Left lung (tissue), 10 donors: ENCODE measurements around the gene FHIT. TPM values are rescaled to one million over a fixed set of nuclear protein-coding genes. Genes with fewer than 3 reads are reported as not detected.

Experiments used
- ATAC-seq: fragments of 200-7000 bp; cut with Tn5 transposase; one replicate; pipeline ENCODE4 v1.9.1; 2020; ENCODE audit warnings: moderate library complexity
- DNase-seq, 4 donors: peaks; one replicate each; pipeline ENCODE4 v3.0.0-alpha.2; 2013 to 2020
- H3K27ac ChIP-seq, 2 donors: fragments of 200-600 bp; sonication (generic) in 1 of 2; one replicate each; pipeline versions ENCODE4 v1.5.0 to v1.8.0; 2020 to 2021
- H3K27me3 ChIP-seq, 2 donors: fragments of 200-600 bp; sonication (generic) in 1 of 2; one replicate each; pipeline versions ENCODE4 v1.5.0 to v1.8.0; 2020 to 2021
- H3K36me3 ChIP-seq, 2 donors: fragments of 200-600 bp; sonication (generic) in 1 of 2; one replicate each; pipeline versions ENCODE4 v1.5.0 to v1.8.0; 2020 to 2021
- H3K4me1 ChIP-seq, 2 donors: fragments of 200-600 bp; one replicate each; pipeline ENCODE4 v1.8.0; 2021
- H3K4me3 ChIP-seq, 2 donors: fragments of 200-600 bp; sonication (generic) in 1 of 2; one replicate each; pipeline versions ENCODE4 v1.5.0 to v1.8.0; 2020 to 2021; ENCODE audit warnings: mild to moderate bottlenecking in 1 of 2
- H3K9me3 ChIP-seq, 2 donors: fragments of 200-600 bp; sonication (generic) in 1 of 2; one replicate each; pipeline versions ENCODE4 v1.5.0 to v1.8.0; 2020 to 2021
- CTCF ChIP-seq, 2 donors: fragments of 200-600 bp; sonication (generic) in 1 of 2; IDR thresholded peaks; one replicate each; pipeline versions ENCODE4 v1.5.0 to v1.8.0; 2021; ENCODE audit warnings: antibody characterized with exemption in 2 of 2
- intact Hi-C, 2 donors: fragments of 100-400 bp; cut with DNase I; formaldehyde crosslinking; loops; one replicate each; pipeline versions ENCODE4 v1.11.2 to v1.14.2; 2022
- polyA plus RNA-seq, 6 donors: library from polyadenylated mRNA; unstranded; fragments of 120-200 nt; gene quantifications; one replicate each; pipeline ENCODE4 v1.2.1, GENCODE V29; 2013; ENCODE audit not compliant: insufficient read length in 6 of 6
- total RNA-seq, 2 donors: library from RNA; stranded (reverse); fragmentation: NEBNext Ultra II Directional; extraction: Animal tissue kit (Norgen Biotek cat#: 25700); gene quantifications; one replicate each; pipeline ENCODE4 v1.2.1, GENCODE V29; 2021
- donor health status: DM: no; HTN: yes; CAD: no.
- donor health status: DM: no; HTN: no; CAD: no.

Gene FHIT
- total and polyA plus RNA-seq, 8 donors: 8.5 to 16.3 (median 9.7) TPM

GRCh38 chr3:60220768-60221167, 1030.5 kb downstream of the FHIT start:
- TF ChIP-seq CTCF (IDR thresholded peaks at IDR 0.05): no peak
- H3K4me3 ChIP-seq: no peak overlapping the region
- H3K9me3 ChIP-seq: no peaks in the 10 kb centered on the region
- ATAC-seq (no peak), DNase-seq (no peak)
- no peak overlapping the region for H3K27ac ChIP-seq
- no peaks in the 10 kb centered on the region for H3K36me3 ChIP-seq
- no peaks in the 10 kb centered on the region for H3K27me3 ChIP-seq
- intact Hi-C loops: no loop called here
- H3K4me1 ChIP-seq: no peaks in the 10 kb centered on the region

GRCh38 chr3:60219501-60219900, 1031.8 kb downstream of the FHIT start:
- Histone ChIP-seq H3K4me3 (no peak overlapping the region), H3K36me3 (no peaks in the 10 kb centered on the region), H3K4me1 (no peaks in the 10 kb centered on the region), H3K27ac (no peak overlapping the region), H3K27me3 (no peaks in the 10 kb centered on the region), H3K9me3 (no peaks in the 10 kb centered on the region)
- ATAC-seq (no peak), DNase-seq (no peak)
- intact Hi-C loops: no loop called here
- TF ChIP-seq CTCF (IDR thresholded peaks at IDR 0.05): no peak

- H3K27ac ChIP-seq: no peak overlapping the region
- H3K4me1 ChIP-seq: no peaks in the 10 kb centered on the region
- no peak overlapping the region for H3K4me3 ChIP-seq
- intact Hi-C loops: no loop called here
- H3K36me3 ChIP-seq: no peaks in the 10 kb centered on the region
- ATAC-seq (no peak), DNase-seq (no peak)
- no peak for TF ChIP-seq CTCF (IDR thresholded peaks at IDR 0.05)
- no peaks in the 10 kb centered on the region for H3K9me3 ChIP-seq
- no peaks in the 10 kb centered on the region for H3K27me3 ChIP-seq
These were observed 1033.9 kb downstream of the FHIT start for GRCh38 chr3:60217156-60217911.

- Histone ChIP-seq H3K27me3 (no peaks in the 10 kb centered on the region), H3K27ac (no peak overlapping the region), H3K9me3 (no peaks in the 10 kb centered on the region), H3K4me1 (no peaks in the 10 kb centered on the region), H3K4me3 (no peak overlapping the region), H3K36me3 (no peaks in the 10 kb centered on the region)
- ATAC-seq (no peak), DNase-seq (no peak)
- TF ChIP-seq CTCF (IDR thresholded peaks at IDR 0.05): no peak
- intact Hi-C loops: no loop called here
These were observed 1034.7 kb downstream of the FHIT start for GRCh38 chr3:60216462-60217075.

- no peaks in the 10 kb centered on the region for H3K36me3 ChIP-seq
- no peak for TF ChIP-seq CTCF (IDR thresholded peaks at IDR 0.05)
- no peak overlapping the region for H3K4me3 ChIP-seq
- H3K4me1 ChIP-seq: no peaks in the 10 kb centered on the region
- DNase-seq (peak in 1 of 4 donors; percentile 38), ATAC-seq (no peak)
- H3K9me3 ChIP-seq: no peaks in the 10 kb centered on the region
- intact Hi-C loops: no loop called here
- H3K27ac ChIP-seq: no peak overlapping the region
- no peaks in the 10 kb centered on the region for H3K27me3 ChIP-seq
These were observed 1035.3 kb downstream of the FHIT start for GRCh38 chr3:60215946-60216345.
